Mucosa of stomach (tissue), 1 donor: ENCODE results near the gene ITPKA.
A peak's percentile ranks its signal among the peaks of the same experiment; 100 is the strongest.

ENCODE experiments used
- H3K27me3 ChIP-seq: one replicate; pipeline ENCODE4 v1.7.0; 2013; ENCODE audit warnings: mild to moderate bottlenecking, low read length; ENCODE audit not compliant: control insufficient read depth, insufficient read depth
- H3K36me3 ChIP-seq: one replicate; pipeline ENCODE4 v1.7.0; 2013; ENCODE audit warnings: low read length; ENCODE audit not compliant: control insufficient read depth, insufficient read depth
- H3K4me1 ChIP-seq: one replicate; pipeline ENCODE4 v1.7.0; 2013; ENCODE audit warnings: mild to moderate bottlenecking, low read length; ENCODE audit not compliant: control insufficient read depth, insufficient read depth
- H3K4me3 ChIP-seq: one replicate; pipeline ENCODE4 v1.7.0; 2013; ENCODE audit warnings: low read length
- H3K9ac ChIP-seq: one replicate; pipeline ENCODE4 v1.7.0; 2013; ENCODE audit warnings: mild to moderate bottlenecking, low read length, moderate library complexity
- H3K9me3 ChIP-seq: one replicate; pipeline ENCODE4 v1.7.0; 2013; ENCODE audit warnings: mild to moderate bottlenecking, low read length, moderate library complexity; ENCODE audit not compliant: control insufficient read depth
- donor health status: Pancreatic carcinoma.

The ITPKA gene

DNA sequence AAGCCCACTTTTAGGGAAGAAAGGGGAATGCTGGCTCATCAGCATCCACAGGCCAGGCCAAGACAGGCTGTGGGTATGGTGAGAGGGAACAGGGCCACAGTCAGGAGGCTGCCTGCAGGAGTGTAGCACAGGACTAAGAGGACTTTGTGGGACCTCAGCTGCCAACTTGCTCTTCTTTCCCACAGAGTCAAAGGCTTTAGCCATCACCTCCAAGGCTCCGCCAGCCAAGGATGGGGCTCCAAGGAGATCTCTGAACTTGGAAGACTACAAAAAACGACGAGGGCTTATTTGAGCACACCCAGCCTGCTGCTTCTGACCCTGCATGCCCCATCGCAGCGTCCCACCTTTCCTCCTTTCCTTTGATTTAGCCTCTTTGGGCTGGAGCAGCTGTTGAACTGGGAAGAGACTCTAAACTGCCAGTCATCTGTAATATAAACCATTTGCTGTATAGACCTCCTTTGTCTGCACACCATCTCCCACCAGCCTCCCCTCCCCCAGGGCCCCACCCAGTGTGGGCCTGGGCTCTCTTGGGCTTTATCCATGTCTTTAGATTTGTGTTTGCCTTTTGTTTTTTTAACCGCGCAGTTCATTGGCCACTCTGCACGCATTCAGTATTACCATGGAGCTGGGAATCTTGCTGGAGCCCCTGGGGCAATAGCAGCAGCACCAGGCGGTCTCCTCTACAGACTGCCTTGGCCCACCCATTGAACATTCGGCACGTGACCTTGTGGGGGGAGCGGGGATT lies 13.1 kb upstream of the ITPKA start:
- Histone ChIP-seq H3K27me3 (no peaks in the 10 kb centered on the region), H3K4me1 (peaks cover 49% of the 10 kb centered on the region), H3K9me3 (no peaks in the 10 kb centered on the region), H3K4me3 (no peak overlapping the region), H3K36me3 (peaks cover 14% of the 10 kb centered on the region), H3K9ac (no peak overlapping the region)

DNA sequence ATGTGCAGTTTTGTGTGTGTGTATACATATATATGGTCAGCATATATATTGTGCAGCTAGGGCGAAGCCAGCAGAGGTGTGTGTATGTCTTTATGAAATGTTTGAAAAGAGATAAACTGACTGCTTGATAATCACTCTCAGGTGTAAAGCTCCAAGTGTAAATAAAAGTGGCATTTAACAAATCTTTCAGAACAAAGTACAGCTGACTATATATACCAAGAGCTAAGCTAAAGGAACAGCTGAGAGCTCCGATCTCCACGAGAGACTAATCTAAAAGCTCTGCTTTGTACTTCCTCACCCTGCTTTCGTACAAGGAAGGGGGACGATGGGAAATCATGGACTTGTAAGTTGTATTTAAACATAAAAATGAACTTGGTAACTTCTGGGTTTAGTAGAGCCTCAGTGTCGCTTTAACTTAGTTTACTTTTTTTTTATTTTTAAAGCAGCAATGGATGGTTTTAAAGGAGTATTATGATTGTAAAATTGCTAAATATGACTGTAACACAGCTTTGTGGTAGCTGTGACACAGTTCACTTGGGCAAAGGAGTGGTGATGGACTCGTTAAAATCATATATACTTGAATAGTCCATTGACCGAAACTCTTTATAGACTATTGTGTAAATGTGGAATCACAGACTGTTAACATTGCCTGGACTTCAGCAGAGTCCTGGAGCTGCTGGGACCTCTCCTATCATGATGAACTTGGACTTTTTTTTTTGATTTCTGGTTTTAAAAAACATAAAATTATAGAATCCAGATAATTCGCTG lies 11.4 kb upstream of the ITPKA start:
- Histone ChIP-seq H3K4me3 (peak overlapping the region; percentile 42), H3K27me3 (no peaks in the 10 kb centered on the region), H3K36me3 (peaks cover 6% of the 10 kb centered on the region), H3K9me3 (no peaks in the 10 kb centered on the region), H3K4me1 (peaks cover 44% of the 10 kb centered on the region), H3K9ac (peak overlapping the region; percentile 76)

DNA sequence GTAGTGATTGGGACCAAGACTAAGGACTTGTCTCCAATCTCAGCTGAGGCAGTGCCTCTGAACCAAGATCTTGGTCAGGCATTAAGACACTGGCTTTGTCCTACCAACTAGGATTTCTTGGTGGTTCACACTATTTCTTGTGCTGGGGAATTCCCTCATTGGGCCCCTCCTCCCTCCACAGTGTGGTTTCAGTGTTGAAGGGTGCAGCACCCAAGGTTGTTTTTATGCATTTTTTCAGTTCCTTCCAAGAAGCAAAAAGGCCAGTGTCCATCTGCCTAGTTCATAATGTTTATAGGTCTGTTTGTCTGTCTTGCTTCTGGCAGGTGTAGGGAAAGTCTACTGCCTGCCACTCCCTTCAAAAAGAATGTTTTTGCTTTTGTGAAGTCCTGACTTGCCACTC lies 10.6 kb upstream of the ITPKA start:
- H3K4me1 ChIP-seq: peaks cover 52% of the 10 kb centered on the region
- H3K9me3 ChIP-seq: no peaks in the 10 kb centered on the region
- H3K9ac ChIP-seq: peak overlapping the region; percentile 76
- no peaks in the 10 kb centered on the region for H3K27me3 ChIP-seq
- H3K4me3 ChIP-seq: peak overlapping the region; percentile 42
- H3K36me3 ChIP-seq: peaks cover 6% of the 10 kb centered on the region

DNA sequence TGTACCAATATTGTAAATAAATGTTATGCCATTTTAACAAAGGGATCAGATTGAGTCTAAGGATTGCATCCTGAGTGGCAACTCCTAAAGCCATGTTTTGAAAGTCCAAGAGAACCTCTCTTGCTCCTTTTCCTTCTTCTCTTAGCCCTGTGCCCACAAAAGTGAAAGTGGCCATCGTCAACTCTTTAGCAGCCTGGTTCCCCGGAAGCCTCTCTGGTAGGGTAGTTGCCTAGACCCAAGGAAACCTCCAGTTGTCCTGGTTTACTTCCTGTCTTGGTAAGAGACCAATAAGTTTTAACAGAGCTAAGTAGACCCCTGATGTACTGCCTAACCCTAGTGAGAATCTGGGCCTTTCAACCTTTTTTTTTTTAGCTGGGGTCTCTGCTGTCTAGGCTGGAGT lies 10.2 kb upstream of the ITPKA start:
- Histone ChIP-seq H3K36me3 (peaks cover 6% of the 10 kb centered on the region), H3K27me3 (no peaks in the 10 kb centered on the region), H3K4me1 (peaks cover 53% of the 10 kb centered on the region), H3K9me3 (no peaks in the 10 kb centered on the region), H3K9ac (peak overlapping the region; percentile 76), H3K4me3 (peak overlapping the region; percentile 42)

DNA sequence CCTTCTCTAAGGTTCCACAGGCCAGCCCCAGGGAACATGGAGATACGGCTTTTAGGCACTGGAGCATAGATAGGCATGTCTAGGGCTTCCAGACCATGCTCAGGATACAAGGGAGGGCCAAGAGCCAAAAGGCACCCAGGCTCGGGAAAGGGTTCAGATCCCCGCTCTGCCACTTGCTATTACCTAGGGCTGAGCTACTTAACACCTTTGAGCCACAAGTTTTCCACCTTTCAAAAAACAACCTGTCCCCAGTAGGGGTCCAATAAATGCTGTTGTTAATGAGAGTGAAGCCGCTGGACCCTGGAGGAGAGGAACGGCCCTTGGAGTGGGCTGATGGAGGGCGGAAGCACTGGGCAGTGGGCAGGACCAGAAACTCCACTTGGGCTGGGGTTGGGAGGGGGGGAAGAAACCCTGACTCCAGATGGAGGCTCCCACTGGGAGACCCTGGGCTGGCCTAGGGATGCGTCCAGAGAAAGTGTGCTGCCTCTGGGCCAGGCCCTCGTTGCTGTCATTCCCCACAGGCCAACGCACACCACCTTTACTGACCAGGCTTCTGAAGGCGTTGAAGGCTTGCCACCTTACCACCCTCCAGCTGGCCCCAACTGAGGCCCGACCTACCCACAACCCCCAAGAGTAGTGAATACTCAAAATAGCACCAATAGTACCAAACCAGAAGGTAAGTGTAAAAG lies 8.6 kb upstream of the ITPKA start:
- H3K36me3 ChIP-seq: peaks cover 6% of the 10 kb centered on the region
- H3K9me3 ChIP-seq: no peaks in the 10 kb centered on the region
- no peak overlapping the region for H3K9ac ChIP-seq
- no peaks in the 10 kb centered on the region for H3K27me3 ChIP-seq
- H3K4me3 ChIP-seq: no peak overlapping the region
- H3K4me1 ChIP-seq: peaks cover 49% of the 10 kb centered on the region

DNA sequence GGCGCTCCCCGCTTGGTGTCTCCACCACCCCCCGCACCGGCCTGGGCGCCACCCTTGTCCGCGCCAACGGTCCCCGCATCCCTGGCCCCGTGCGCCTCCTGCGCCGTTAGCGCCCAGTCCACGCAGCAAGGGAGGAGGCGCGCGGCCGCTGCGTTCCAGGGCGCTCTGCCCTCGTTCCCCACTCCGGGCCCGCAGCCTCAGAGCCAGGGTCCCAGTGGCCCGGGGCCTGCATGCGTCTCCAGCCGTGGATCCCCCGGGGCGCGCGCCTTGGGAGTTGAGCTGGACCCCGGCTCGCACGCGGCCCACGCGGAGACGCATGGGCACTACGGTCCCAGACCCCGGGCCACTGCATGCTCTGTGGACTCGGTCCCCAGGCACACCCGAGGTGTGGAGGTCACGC lies 7.4 kb upstream of the ITPKA start:
- Histone ChIP-seq H3K36me3 (no peaks in the 10 kb centered on the region), H3K9ac (no peak overlapping the region), H3K9me3 (no peaks in the 10 kb centered on the region), H3K27me3 (peaks cover 4% of the 10 kb centered on the region), H3K4me3 (no peak overlapping the region), H3K4me1 (peaks cover 38% of the 10 kb centered on the region)

DNA sequence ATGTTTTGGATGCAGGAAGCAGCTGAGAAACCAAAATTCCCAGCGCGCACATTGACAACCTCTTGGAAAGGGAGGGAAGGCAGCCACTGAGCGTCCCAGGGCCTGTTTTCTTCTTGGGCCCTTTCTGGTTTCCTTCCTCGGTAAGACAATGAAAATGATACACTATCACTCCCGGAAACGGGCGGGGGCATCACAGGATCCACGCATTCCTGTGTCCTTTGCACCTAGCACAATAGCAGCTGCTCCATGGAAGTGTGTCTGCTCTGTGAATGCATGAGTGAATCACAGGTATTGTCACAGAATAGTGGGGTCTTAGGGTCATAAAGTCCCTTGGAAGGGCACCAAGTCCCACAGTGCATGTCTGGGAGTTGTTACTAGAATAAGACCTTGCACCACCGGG lies 6.3 kb upstream of the ITPKA start:
- H3K27me3 ChIP-seq: peaks cover 4% of the 10 kb centered on the region
- no peak overlapping the region for H3K4me3 ChIP-seq
- H3K9ac ChIP-seq: no peak overlapping the region
- no peaks in the 10 kb centered on the region for H3K9me3 ChIP-seq
- peaks cover 42% of the 10 kb centered on the region for H3K4me1 ChIP-seq
- H3K36me3 ChIP-seq: no peaks in the 10 kb centered on the region

DNA sequence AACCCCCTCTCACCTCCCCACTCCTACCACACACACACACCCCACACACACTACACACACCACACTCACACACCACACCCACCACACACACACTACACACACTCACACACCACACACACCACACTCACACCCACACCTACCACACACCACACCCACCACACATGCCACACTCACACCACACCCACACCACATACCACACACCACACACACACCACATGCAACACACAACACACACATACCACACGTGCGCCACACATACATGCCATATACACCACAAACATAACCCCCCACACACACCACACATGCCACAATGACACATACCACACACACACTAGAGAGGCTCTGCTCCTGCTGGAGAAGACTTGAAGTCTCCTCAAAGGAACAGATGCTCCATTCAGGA lies 5.9 kb upstream of the ITPKA start:
- H3K4me3 ChIP-seq: no peak overlapping the region
- H3K27me3 ChIP-seq: peaks cover 4% of the 10 kb centered on the region
- H3K36me3 ChIP-seq: no peaks in the 10 kb centered on the region
- no peak overlapping the region for H3K9ac ChIP-seq
- no peaks in the 10 kb centered on the region for H3K9me3 ChIP-seq
- peaks cover 46% of the 10 kb centered on the region for H3K4me1 ChIP-seq

DNA sequence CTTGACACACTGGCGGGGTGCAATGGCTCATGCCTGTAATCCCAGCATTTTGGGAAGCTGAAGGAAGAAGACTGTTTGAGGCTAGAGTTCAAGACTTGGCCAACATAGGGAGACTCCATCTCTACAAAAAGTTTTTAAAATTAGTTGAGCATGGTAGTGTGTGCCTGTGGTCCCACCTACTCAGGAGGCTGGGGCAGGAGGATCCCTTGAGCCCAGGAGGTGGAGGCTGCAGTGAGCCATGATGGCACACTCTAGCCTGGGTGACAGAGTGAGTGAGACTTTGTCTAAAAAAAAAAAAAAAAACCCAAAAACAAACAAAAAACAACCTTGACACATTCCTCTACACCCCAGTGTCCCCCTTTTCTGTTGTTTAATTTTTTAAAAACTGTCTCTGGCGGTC lies 4.0 kb upstream of the ITPKA start:
- Histone ChIP-seq H3K36me3 (no peaks in the 10 kb centered on the region), H3K9me3 (no peaks in the 10 kb centered on the region), H3K27me3 (peaks cover 4% of the 10 kb centered on the region), H3K9ac (no peak overlapping the region), H3K4me1 (peaks cover 41% of the 10 kb centered on the region), H3K4me3 (no peak overlapping the region)

DNA sequence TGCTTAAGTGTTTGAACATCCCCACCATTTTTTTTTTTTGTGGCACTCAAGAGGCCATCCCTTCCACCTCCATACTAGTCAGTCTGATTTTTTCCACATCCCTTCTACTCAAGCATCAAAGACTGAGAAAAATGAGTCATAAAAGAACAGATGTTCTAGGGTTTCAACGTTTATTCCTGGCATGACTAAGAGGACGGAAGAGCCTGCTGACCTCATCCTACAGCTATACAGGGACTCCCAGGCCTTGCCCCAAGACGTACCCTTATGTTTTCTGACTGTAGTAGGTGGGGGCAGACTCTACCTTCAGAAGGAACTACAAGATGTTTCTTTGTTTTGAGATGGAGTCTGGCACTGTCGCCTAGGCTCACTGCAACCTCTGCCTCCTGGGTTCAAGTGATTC lies 3.3 kb upstream of the ITPKA start:
- Histone ChIP-seq H3K4me1 (peaks cover 45% of the 10 kb centered on the region), H3K4me3 (no peak overlapping the region), H3K36me3 (no peaks in the 10 kb centered on the region), H3K9ac (no peak overlapping the region), H3K27me3 (peaks cover 9% of the 10 kb centered on the region), H3K9me3 (no peaks in the 10 kb centered on the region)

DNA sequence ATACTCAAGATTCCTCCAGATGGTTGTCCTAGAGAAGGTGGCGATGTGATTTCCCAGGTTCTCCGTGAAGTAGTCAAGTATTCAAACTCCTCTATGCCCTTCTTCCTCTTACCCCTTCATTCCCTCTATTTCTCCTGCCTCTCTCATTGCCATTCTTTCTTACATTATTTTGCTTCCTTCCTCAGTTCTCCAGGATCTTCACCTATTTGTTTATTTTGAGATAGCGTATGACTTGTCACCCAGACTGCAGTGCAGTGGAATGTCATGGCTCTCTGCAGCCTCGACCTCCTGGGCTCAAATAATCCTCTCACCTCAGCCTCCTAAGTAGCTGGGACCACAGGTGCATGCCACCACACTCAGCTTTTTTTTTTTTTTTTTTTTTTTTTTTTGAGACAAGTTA lies 1.8 kb upstream of the ITPKA start:
- Histone ChIP-seq H3K4me1 (peaks cover 50% of the 10 kb centered on the region), H3K36me3 (no peaks in the 10 kb centered on the region), H3K9me3 (no peaks in the 10 kb centered on the region), H3K27me3 (peaks cover 10% of the 10 kb centered on the region), H3K9ac (no peak overlapping the region), H3K4me3 (no peak overlapping the region)

DNA sequence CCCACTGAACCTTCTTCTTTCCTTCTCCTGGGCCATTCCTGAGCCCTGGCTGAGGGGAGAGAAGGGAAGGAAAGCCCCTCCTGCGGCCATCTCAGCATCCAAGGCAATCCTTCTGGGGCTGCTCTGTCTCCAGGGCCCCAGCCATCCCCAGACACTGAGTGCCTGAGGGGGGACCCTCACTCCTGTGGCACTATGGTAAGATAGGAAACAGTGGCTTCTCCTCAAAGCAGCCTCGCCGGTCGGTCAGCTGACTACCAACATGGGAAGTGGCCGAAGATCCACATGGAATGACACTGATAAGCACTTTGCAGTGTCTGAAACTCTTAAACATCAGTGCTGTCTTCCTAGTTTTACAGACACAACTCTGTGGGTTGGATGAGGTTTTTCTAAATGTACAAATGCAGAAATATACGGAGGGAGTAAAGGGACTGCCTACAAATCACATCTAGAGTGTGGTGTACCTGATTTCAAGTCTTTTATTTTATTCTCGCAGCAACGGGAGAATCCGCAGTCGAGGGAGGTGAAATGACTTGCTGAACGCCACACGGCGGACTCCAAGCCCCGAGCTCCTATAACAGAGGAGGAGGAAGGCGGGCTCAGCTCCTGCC lies 973 bp upstream of the ITPKA start:
- H3K4me3 ChIP-seq: peak overlapping the region; percentile 63
- H3K9me3 ChIP-seq: no peaks in the 10 kb centered on the region
- no peaks in the 10 kb centered on the region for H3K36me3 ChIP-seq
- H3K27me3 ChIP-seq: peaks cover 10% of the 10 kb centered on the region
- peaks cover 49% of the 10 kb centered on the region for H3K4me1 ChIP-seq
- H3K9ac ChIP-seq: peak overlapping the region; percentile 89
